Activated naive CD8-positive, alpha-beta T cell treated with anti-CD3 and anti-CD28 coated beads for 36 hours (primary cell): Measurements from ENCODE around the gene IFT43. TPM values are rescaled to one million over a fixed set of nuclear protein-coding genes. Genes with fewer than 3 reads are reported as not detected.

Experiments used
- DNase-seq: peaks from one replicate; pipeline ENCODE4 v3.0.0; 2021
- H3K27ac Mint-ChIP-seq: one replicate; pipeline ENCODE4 v1.8.0; 2022; ENCODE audit warnings: mild to moderate bottlenecking, moderate library complexity, mixed read lengths
- H3K27me3 Mint-ChIP-seq: one replicate; pipeline ENCODE4 v1.8.0; 2022; ENCODE audit warnings: mild to moderate bottlenecking, mixed read lengths
- H3K36me3 Mint-ChIP-seq: one replicate; pipeline ENCODE4 v1.8.0; 2021; ENCODE audit warnings: mild to moderate bottlenecking, mixed read lengths
- H3K4me1 Mint-ChIP-seq: one replicate; pipeline ENCODE4 v1.8.0; 2021; ENCODE audit warnings: mixed read lengths
- H3K4me3 Mint-ChIP-seq: one replicate; pipeline ENCODE4 v1.8.0; 2022; ENCODE audit warnings: mild to moderate bottlenecking, moderate library complexity, mixed read lengths
- H3K9me3 Mint-ChIP-seq: one replicate; pipeline ENCODE4 v1.8.0; 2022; ENCODE audit warnings: mixed read lengths
- total RNA-seq, 2 experiments: library from RNA; stranded (reverse); gene quantifications; one replicate each; pipeline ENCODE4 v1.2.3, GENCODE V29; 2021

IFT43 gene
- total RNA-seq, 2 experiments from 2014 or later, result 9.0 to 9.7 TPM

GRCh38 chr14:76093077-76093476, 107.5 kb downstream of the IFT43 start:
- Mint-ChIP-seq H3K4me1 (no peaks in the 10 kb centered on the region), H3K4me3 (no peak overlapping the region), H3K27me3 (no peaks in the 10 kb centered on the region)

GRCh38 chr14:76096257-76096656, 110.7 kb downstream of the IFT43 start:
- Mint-ChIP-seq H3K36me3 (no peaks in the 10 kb centered on the region), H3K27me3 (no peaks in the 10 kb centered on the region), H3K9me3 (no peaks in the 10 kb centered on the region), H3K4me3 (no peak overlapping the region), H3K4me1 (no peaks in the 10 kb centered on the region), H3K27ac (no peak overlapping the region)
- DNase-seq, result no peak

More at GRCh38 chr14:76093077-76093476, 107.5 kb downstream of the IFT43 start:
- DNase-seq, result no peak
- H3K36me3 Mint-ChIP-seq, result no peaks in the 10 kb centered on the region
- H3K27ac Mint-ChIP-seq, result no peak overlapping the region
- no peaks in the 10 kb centered on the region for H3K9me3 Mint-ChIP-seq

GRCh38 chr14:76097547-76097946, 112.0 kb downstream of the IFT43 start:
- no peaks in the 10 kb centered on the region for H3K36me3 Mint-ChIP-seq
- H3K4me3 Mint-ChIP-seq, result no peak overlapping the region
- no peaks in the 10 kb centered on the region for H3K4me1 Mint-ChIP-seq
- H3K27ac Mint-ChIP-seq, result no peak overlapping the region
- H3K27me3 Mint-ChIP-seq, result no peaks in the 10 kb centered on the region
- no peaks in the 10 kb centered on the region for H3K9me3 Mint-ChIP-seq
- no peak for DNase-seq

DNA sequence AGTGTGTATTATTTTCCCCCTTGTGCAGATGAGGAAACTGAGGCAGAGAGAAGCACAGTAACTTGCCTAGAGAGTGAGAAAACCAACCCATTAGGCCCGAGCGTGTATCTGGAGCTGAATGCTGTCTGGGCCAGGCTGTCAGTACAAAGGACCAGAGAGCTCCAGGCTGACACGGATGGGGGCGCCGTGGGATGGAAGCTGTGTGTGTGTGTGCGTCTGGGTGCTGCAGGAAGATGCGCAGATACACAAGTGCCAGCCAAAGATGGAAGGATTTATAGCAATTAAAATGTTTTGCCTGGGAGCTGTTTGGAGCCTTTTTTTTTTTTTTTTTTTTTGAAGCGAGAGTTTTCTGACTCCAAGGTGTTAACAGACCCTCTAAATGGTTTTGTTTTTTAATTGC, 112.5 kb downstream of the IFT43 start:
- DNase-seq, result no peak
- H3K4me3 Mint-ChIP-seq, result no peak overlapping the region
- no peaks in the 10 kb centered on the region for H3K27me3 Mint-ChIP-seq
- no peaks in the 10 kb centered on the region for H3K9me3 Mint-ChIP-seq
- no peak overlapping the region for H3K27ac Mint-ChIP-seq
- H3K4me1 Mint-ChIP-seq, result no peaks in the 10 kb centered on the region
- no peaks in the 10 kb centered on the region for H3K36me3 Mint-ChIP-seq

- Mint-ChIP-seq H3K27ac (no peak overlapping the region), H3K4me3 (no peak overlapping the region), H3K4me1 (no peaks in the 10 kb centered on the region), H3K36me3 (no peaks in the 10 kb centered on the region), H3K27me3 (peaks cover 4% of the 10 kb centered on the region), H3K9me3 (no peaks in the 10 kb centered on the region)
- DNase-seq, result no peak
Measured at GRCh38 chr14:76098916-76099675, 113.5 kb downstream of the IFT43 start.

DNA sequence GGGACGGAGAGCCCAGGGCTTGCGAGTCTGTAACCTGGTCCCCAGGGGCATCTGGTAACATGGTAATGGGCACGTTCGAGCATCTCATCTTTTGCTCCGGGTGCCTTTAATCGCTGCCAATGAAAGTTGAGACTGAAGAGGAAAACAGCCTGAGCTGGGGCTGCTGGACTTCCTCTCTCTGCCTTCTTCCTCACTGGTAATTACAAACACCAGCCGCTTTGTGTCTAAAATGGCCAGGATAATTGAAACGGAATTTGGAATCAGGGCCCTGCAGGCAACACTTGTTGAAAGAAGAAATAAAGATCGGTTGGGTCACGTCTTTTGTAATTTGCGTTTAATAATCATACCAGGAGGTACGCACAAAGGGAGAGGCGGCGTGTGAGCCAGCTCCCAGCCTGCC, 114.7 kb downstream of the IFT43 start:
- H3K36me3 Mint-ChIP-seq, result no peaks in the 10 kb centered on the region
- H3K4me1 Mint-ChIP-seq, result no peaks in the 10 kb centered on the region
- peaks cover 4% of the 10 kb centered on the region for H3K27me3 Mint-ChIP-seq
- H3K9me3 Mint-ChIP-seq, result no peaks in the 10 kb centered on the region
- H3K4me3 Mint-ChIP-seq, result no peak overlapping the region
- no peak for DNase-seq
- H3K27ac Mint-ChIP-seq, result no peak overlapping the region

DNA sequence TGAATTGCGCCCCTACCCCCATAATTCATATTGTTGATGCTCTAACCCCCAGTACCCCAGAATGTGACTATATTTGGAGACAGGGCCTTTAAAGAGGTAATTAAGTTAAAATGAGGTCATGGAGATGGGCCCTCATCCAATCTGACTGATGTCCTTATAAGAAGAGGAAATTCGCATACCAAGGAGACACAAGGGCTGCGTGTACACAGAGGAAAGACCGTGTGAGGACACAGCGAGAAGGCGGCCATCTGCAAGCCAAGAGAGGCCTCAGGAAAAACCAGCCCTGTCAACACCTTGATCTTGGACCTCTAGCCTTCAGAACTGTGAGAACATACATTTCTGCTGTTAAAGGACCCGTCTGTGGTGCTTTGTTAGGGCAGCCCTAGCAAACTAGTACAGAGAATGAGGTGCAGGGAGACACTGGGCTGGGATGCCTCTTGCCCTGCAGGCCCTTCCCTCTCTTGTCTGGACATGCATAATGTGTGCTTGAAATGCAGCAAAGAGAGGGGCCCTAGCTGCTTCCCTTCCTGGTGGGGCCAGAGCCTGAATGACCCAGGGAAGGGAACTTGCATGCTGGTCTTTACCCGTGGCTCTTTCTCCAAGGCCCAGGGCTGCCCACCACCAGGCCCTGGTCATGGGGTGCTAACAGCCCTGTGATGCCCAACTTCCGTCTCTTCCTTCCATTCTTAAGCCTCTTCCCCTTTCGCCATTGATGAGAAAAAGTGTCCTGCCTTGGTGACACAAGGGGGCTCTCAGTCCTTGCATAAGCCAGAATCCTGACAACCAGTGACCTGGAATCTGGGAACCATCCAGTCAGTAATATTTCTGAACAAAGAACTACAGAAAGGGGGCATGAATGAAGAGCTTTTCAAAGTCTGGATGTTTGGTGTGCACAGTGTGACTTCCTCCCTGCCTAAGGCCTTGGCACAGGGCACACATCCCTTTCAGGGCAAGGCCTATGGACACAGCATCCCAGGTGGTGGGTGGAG, 116.1 kb downstream of the IFT43 start:
- Mint-ChIP-seq H3K4me1 (no peaks in the 10 kb centered on the region), H3K36me3 (no peaks in the 10 kb centered on the region), H3K9me3 (no peaks in the 10 kb centered on the region), H3K27me3 (peaks cover 4% of the 10 kb centered on the region), H3K4me3 (no peak overlapping the region), H3K27ac (no peak overlapping the region)
- no peak for DNase-seq

- no peak overlapping the region for H3K4me3 Mint-ChIP-seq
- peaks cover 4% of the 10 kb centered on the region for H3K27me3 Mint-ChIP-seq
- no peaks in the 10 kb centered on the region for H3K36me3 Mint-ChIP-seq
- no peak overlapping the region for H3K27ac Mint-ChIP-seq
- peaks cover 3% of the 10 kb centered on the region for H3K9me3 Mint-ChIP-seq
- DNase-seq, result no peak
- H3K4me1 Mint-ChIP-seq, result no peaks in the 10 kb centered on the region
Measured at GRCh38 chr14:76104802-76105355, 119.3 kb downstream of the IFT43 start.

GRCh38 chr14:76106188-76106587, 120.6 kb downstream of the IFT43 start:
- H3K4me1 Mint-ChIP-seq, result no peaks in the 10 kb centered on the region
- no peaks in the 10 kb centered on the region for H3K36me3 Mint-ChIP-seq
- peaks cover 3% of the 10 kb centered on the region for H3K9me3 Mint-ChIP-seq
- H3K27me3 Mint-ChIP-seq, result peaks cover 4% of the 10 kb centered on the region
- DNase-seq, result no peak
- H3K27ac Mint-ChIP-seq, result no peak overlapping the region
- H3K4me3 Mint-ChIP-seq, result no peak overlapping the region

DNA sequence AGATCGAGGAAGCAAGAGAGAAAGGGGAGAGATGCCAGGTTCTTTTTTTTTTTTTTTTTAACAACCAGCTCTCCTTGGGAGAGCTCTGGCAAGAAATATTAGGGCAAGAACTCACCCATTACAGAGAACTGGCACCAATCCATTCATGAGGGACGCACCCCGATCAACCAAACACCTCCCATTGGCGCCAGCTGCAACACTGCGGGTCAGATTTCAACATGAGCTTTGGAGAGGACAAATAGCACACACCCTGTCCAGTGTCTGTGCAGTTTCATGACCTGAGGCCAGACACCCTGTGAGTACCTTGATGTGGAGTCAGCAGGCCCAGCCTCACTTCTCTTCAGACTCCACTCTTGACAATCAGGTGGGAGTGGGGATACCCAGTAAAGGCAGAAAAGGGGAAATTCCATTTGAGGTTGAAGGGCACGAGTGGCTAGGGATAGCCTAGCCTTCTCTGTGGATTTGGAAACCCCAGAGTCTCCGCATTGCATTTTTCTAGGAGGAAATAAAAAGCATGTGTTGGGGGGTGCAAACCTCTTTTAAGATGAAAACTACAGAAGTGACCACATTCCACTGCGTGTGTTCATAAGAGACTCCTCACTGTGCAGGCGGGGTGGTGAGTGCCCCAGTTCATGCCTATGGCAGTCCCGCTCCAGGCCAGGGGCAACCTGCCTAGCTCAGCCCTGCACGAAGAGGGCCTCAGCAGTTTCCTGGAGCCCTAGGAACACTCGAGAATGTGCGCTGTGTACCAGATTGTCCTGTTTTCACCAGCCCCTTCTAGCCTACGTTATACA, 123.7 kb downstream of the IFT43 start:
- H3K36me3 Mint-ChIP-seq, result no peaks in the 10 kb centered on the region
- no peaks in the 10 kb centered on the region for H3K4me1 Mint-ChIP-seq
- peaks cover 7% of the 10 kb centered on the region for H3K27me3 Mint-ChIP-seq
- no peak overlapping the region for H3K27ac Mint-ChIP-seq
- no peak for DNase-seq
- H3K4me3 Mint-ChIP-seq, result no peak overlapping the region
- H3K9me3 Mint-ChIP-seq, result peaks cover 3% of the 10 kb centered on the region

DNA sequence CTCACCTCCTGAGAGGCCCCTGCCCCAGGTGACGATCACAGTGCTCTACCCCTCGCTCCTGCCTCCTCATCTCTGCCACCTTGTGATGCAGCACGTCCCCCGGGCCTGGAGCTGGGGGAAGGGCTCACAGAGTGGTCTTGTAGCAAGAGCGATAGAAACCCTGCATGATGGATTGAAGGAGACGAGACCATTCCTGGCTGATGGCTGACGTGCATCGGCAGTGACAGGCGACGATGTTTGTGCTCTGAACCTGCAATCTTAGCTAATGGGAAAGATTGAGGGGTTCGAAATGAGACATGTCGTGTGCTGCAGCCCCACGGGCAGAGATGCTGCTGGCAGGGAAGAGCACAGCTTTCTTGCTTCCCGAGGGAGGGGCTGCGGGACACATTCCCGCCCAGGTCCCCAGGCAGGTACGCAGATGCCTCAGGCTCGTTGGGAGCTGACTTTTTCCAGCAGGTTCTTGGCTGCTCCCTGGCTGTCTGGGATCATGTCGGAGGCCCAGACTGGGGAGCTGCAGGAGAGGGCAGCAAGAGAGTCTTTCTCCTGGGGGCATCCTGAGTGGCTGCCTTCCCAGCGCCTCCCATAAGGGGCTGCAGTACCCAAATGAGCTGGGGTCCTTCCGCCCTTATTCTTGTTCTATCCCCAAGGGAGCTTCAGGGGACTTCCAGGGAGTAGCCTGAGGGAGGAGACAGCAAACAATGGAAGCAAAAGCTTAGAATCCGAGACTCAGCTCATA, 127.5 kb downstream of the IFT43 start:
- DNase-seq, result no peak
- no peaks in the 10 kb centered on the region for H3K36me3 Mint-ChIP-seq
- no peaks in the 10 kb centered on the region for H3K4me1 Mint-ChIP-seq
- peaks cover 11% of the 10 kb centered on the region for H3K27me3 Mint-ChIP-seq
- H3K9me3 Mint-ChIP-seq, result peaks cover 3% of the 10 kb centered on the region
- H3K4me3 Mint-ChIP-seq, result no peak overlapping the region
- H3K27ac Mint-ChIP-seq, result no peak overlapping the region

GRCh38 chr14:76113691-76114090, 128.1 kb downstream of the IFT43 start:
- no peak for DNase-seq
- Mint-ChIP-seq H3K9me3 (peaks cover 2% of the 10 kb centered on the region), H3K4me3 (no peak overlapping the region), H3K27ac (no peak overlapping the region), H3K27me3 (peaks cover 11% of the 10 kb centered on the region), H3K4me1 (no peaks in the 10 kb centered on the region), H3K36me3 (no peaks in the 10 kb centered on the region)

DNA sequence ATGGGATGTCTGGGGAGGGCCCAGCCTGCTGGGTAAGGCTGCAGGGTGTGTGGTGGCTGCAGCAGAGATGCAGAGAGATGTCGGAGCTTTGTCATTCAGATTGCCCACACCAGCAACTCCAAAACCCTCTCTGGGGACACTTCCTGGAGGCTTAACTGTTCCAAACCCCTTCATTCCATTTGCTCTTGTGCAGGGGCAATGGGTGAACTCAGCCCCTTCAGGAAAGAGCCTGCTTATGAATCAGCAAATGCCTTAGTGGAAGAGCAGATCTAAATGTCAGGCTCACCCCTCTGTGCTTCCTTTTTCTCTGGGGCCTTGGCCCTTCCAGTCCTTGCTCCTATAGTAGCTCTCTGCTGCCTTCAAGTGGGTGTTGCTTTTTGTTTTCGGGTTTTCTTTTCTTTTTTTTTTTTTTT, 129.5 kb downstream of the IFT43 start:
- Mint-ChIP-seq H3K27ac (no peak overlapping the region), H3K9me3 (no peaks in the 10 kb centered on the region), H3K36me3 (no peaks in the 10 kb centered on the region), H3K4me3 (no peak overlapping the region), H3K27me3 (peaks cover 11% of the 10 kb centered on the region), H3K4me1 (no peaks in the 10 kb centered on the region)
- no peak for DNase-seq
